ENCODE results near the gene TCAIM.

GRCh38 chr3:44412365-44412764 lies 73.8 kb downstream of the TCAIM start:
- TF ChIP-seq ZNF274 (IDR thresholded peaks at IDR 0.05; ENCODE audit: low read depth, low read length) = no peak
- no peak for TF ChIP-seq SUZ12 (IDR thresholded peaks at IDR 0.05; ENCODE audit: extremely low read depth, insufficient read depth, insufficient read length)

Data from NT2/D1 (cell line).